ENCODE results near the gene HOXB4. TPM values are rescaled to one million over a fixed set of nuclear protein-coding genes. Genes with fewer than 3 reads are reported as not detected.
A peak's percentile ranks its signal among the peaks of the same experiment; 100 is the strongest.

Gene HOXB4
- total and polyA plus RNA-seq, 2 of the 4 experiments (the other 2 are of a cell fraction): 2.0 to 8.5 TPM

- TF ChIP-seq MAZ (IDR thresholded peaks at IDR 0.05; ENCODE audit: borderline replicate concordance, low read depth, low read length) (no peak), MXI1 (IDR thresholded peaks at IDR 0.05; ENCODE audit: borderline replicate concordance, low read depth, low read length) (no peak)
These were observed 13.7 kb downstream of the HOXB4 start (continued) for GRCh38 chr17:48564188-48565021.

- in situ Hi-C loops (cut with MboI; ENCODE audit: low sequenced_read_pairs): no loop called here
- Histone ChIP-seq H3K27me3 (ENCODE audit: control insufficient read depth, insufficient read depth, low read length) (no peaks in the 10 kb centered on the region), H3K4me3 (ENCODE audit: insufficient read depth, low read depth, low read length) (peak overlapping the region; percentile 46), H2BK5ac (ENCODE audit: low read depth, low read length, poor library complexity, severe bottlenecking) (peak overlapping the region; percentile 80), H3K4me2 (ENCODE audit: low read depth, low read length) (peak overlapping the region; percentile 88), H4K8ac (ENCODE audit: low read depth in 2 of 2, low read length in 2 of 2) (peak overlapping the region in 1 of 2 experiments; percentile 73; a peak in 1 of 4 replicates), H4K5ac (ENCODE audit: low read depth, low read length) (peak overlapping the region; percentile 86; the same call in 1 of the 2 replicates), H3K9me1 (ENCODE audit: insufficient read depth, low read length) (peaks cover 23% of the 10 kb centered on the region), H3K27ac (ENCODE audit: insufficient read depth, low read length) (peak overlapping the region; percentile 93), H3K56ac (ENCODE audit: extremely low read depth, insufficient read depth, low read length) (peak overlapping the region; percentile 19; the same call in 1 of the 2 replicates), H4K20me1 (ENCODE audit: insufficient read depth, low read length) (peaks cover 34% of the 10 kb centered on the region), H3K9me3 (ENCODE audit: control insufficient read depth, insufficient read depth, low read length) (no peaks in the 10 kb centered on the region), H3K36me3 (ENCODE audit: control insufficient read depth, insufficient read depth, low read length) (peaks cover 39% of the 10 kb centered on the region; the same call in 1 of the 2 replicates), H3K14ac (replicated peaks; ENCODE audit: low read depth, low read length) (peak overlapping the region; percentile 91), H3K23ac (ENCODE audit: low read depth, low read length) (peak overlapping the region; percentile 96), H4K91ac (ENCODE audit: insufficient read depth, low read depth, low read length) (peak overlapping the region; percentile 42), H2AK9ac (replicated peaks; ENCODE audit: low read depth, low read length, poor library complexity) (peak overlapping the region; percentile 71), H3K9ac (ENCODE audit: low read depth, low read length) (peak overlapping the region; percentile 78), H3K79me1 (ENCODE audit: low read depth in 1 of 2, low read length in 2 of 2) (peaks cover 0 to 24% of the 10 kb centered on the region in 2 experiments; a peak in 2 of 4 replicates), H2BK20ac (ENCODE audit: low read depth, low read length) (no peak overlapping the region), H2AK5ac (ENCODE audit: low read depth, low read length) (peak overlapping the region; percentile 69), H2AFZ (replicated peaks; ENCODE audit: low read length, poor library complexity) (no peak overlapping the region), H3K4me1 (ENCODE audit: control insufficient read depth, insufficient read depth, low read length) (peaks cover 76% of the 10 kb centered on the region), H3K18ac (ENCODE audit: low read depth, low read length) (peak overlapping the region; percentile 81), H3K4ac (ENCODE audit: low read depth, low read length) (peak overlapping the region; percentile 91), H2BK120ac (ENCODE audit: low read depth, low read length) (peak overlapping the region; percentile 29; the same call in 1 of the 2 replicates), H2BK15ac (ENCODE audit: low read depth, low read length) (peak overlapping the region; percentile 6; the same call in 1 of the 3 replicates)
- ChIA-PET CTCF (interaction anchor here (0.6 kb wide), 1 partner anchor 677 kb away, joined by 6 read pairs; no protein-coding TSS in a partner anchor), POLR2A (ENCODE audit: unreplicated experiment) (interaction anchor here (0.5 to 0.9 kb wide), 3 partner anchors 14 to 437 kb away, joined by 3 to 9 read pairs (median 3); no protein-coding TSS in a partner anchor)
- 0% methylated on average over 4 of the region's 10 CpGs; no CpG with 5 or more reads in 1 of the 2 experiments for WGBS, 2 experiments (ENCODE audit: extremely low coverage in 2 of 2, insufficient read length in 1 of 2)
- DNase-seq: no peak
- no peak for ATAC-seq (ENCODE audit: low read depth)
- dilution Hi-C loops (cut with HindIII; ENCODE audit: low sequenced_read_pairs, unreplicated experiment): no loop called here
- intact Hi-C loops (cut with micrococcal nuclease): no loop called here
- BruUV-seq (replicated peaks): no TSS peak
- TF ChIP-seq USF2 (IDR thresholded peaks at IDR 0.05; ENCODE audit: low read depth, low read length): no peak
- no peak for TF ChIP-seq MAFK (IDR thresholded peaks at IDR 0.05; ENCODE audit: low read depth, low read length)
These were observed 14.3 kb downstream of the HOXB4 start for GRCh38 chr17:48563867-48564187.
